HepG2 (cell line): ENCODE data around the gene CX3CR1. TPM values are rescaled to one million over a fixed set of nuclear protein-coding genes. Genes with fewer than 3 reads are reported as not detected.

ENCODE experiments used
- ATAC-seq: fragments of 200-7000 bp; cut with Tn5 transposase; 3 replicates; pipeline ENCODE4 v1.9.1; 2020; ENCODE audit warnings: mild to moderate bottlenecking, moderate library complexity
- BruUV-seq: library from RNA; stranded (reverse); fragments of 400-500 nt; replicated peaks from 2 replicates; lab custom pipeline; 2021; lab: Mats Ljungman, UMichigan
- CTCF ChIA-PET: fragments of 300-600 bp; formaldehyde crosslinking; extraction: SDS; loops from one replicate; lab custom pipeline; 2021; ENCODE audit warnings: low total read pairs, inconsistent platforms, low intra/inter-chr PET ratio; lab: Yijun Ruan, JAX
- POLR2A ChIA-PET: fragments of 350-600 bp; sonication (Branson Sonifier 250); formaldehyde crosslinking; loops from one replicate; lab custom pipeline; 2020; ENCODE audit warnings: antibody characterized with exemption, inconsistent platforms; lab: Yijun Ruan, JAX
- DNase-seq: peaks from one replicate; pipeline ENCODE4 v3.0.0-alpha.2; 2015; ENCODE audit warnings: low spot score
- FAIRE-seq: peaks from 3 replicates; lab custom pipeline; 2011; peaks lifted over from hg19 to GRCh38; lab: Jason Lieb, UNC
- H2AFZ ChIP-seq: one replicate; pipeline ENCODE4 v1.6.1; 2011; ENCODE audit warnings: low read length, inconsistent platforms
- H3K27ac ChIP-seq: fragments of 300-600 bp; 3 replicates; pipeline ENCODE4 v1.8.0; 2011; ENCODE audit warnings: mixed run types, mild to moderate bottlenecking, mixed read lengths, low read length, inconsistent platforms; ENCODE audit not compliant: insufficient read depth; ENCODE audit errors: extremely low read length
- H3K27me3 ChIP-seq, 2 experiments: fragments of 200-600 bp in 1 of 2; 2 replicates in 1 of 2; 3 replicates in 1 of 2; pipeline versions ENCODE4 v1.6.0 to v1.8.0; 2011; ENCODE audit warnings: low read length in 2 of 2, mild to moderate bottlenecking in 2 of 2, moderate library complexity in 2 of 2, inconsistent platforms in 1 of 2; ENCODE audit not compliant: insufficient read depth in 2 of 2, control insufficient read depth in 1 of 2
- H3K36me3 ChIP-seq, 2 experiments: fragments of 200-600 bp in 1 of 2; replicated peaks in 1 of 2; 2 replicates in 1 of 2; 3 replicates in 1 of 2; pipeline versions ENCODE4 v1.5.1 to v1.8.0; 2011; ENCODE audit warnings: low read length in 2 of 2, inconsistent platforms in 1 of 2; ENCODE audit not compliant: insufficient read depth in 2 of 2, control insufficient read depth in 1 of 2
- H3K4me1 ChIP-seq: 2 replicates; pipeline ENCODE4 v1.5.1; 2012; ENCODE audit warnings: low read length, inconsistent platforms; ENCODE audit not compliant: insufficient read depth
- H3K4me2 ChIP-seq: 2 replicates; pipeline ENCODE4 v1.6.0; 2011; ENCODE audit warnings: low read depth, low read length, inconsistent platforms
- H3K4me3 ChIP-seq, 3 experiments: fragments of 200-600 bp in 1 of 3; sonication (generic), shearing (Covaris generic) in 1 of 3; replicated peaks in 1 of 3; 2 replicates each; pipeline ENCODE4 v1.5.1; 2011 to 2016; ENCODE audit warnings: low read length in 3 of 3, inconsistent platforms in 2 of 3, low read depth in 2 of 3, mild to moderate bottlenecking in 2 of 3, control low read depth in 1 of 3, mixed read lengths in 1 of 3; ENCODE audit not compliant: insufficient read depth in 1 of 3
- H3K79me2 ChIP-seq: one replicate; pipeline ENCODE4 v1.6.1; 2011; ENCODE audit warnings: low read length, inconsistent platforms; ENCODE audit not compliant: insufficient read depth
- H3K9ac ChIP-seq: 2 replicates; pipeline ENCODE4 v1.6.0; 2011; ENCODE audit warnings: mild to moderate bottlenecking, low read depth, low read length, inconsistent platforms; ENCODE audit not compliant: insufficient read depth
- H3K9me3 ChIP-seq: 2 replicates; pipeline ENCODE4 v1.5.1; 2012; ENCODE audit warnings: mild to moderate bottlenecking, low read length
- H4K20me1 ChIP-seq: 2 replicates; pipeline ENCODE4 v1.6.0; 2011; ENCODE audit warnings: inconsistent platforms, mild to moderate bottlenecking, low read length, moderate library complexity; ENCODE audit not compliant: insufficient read depth
- CENPX ChIP-seq: sonication (generic); formaldehyde crosslinking; IDR thresholded peaks from 2 replicates; pipeline ENCODE4 v1.9.0; 2021; ENCODE audit warnings: mild to moderate bottlenecking, missing genetic modification reagents, moderate library complexity
- DZIP1 ChIP-seq: sonication (generic); formaldehyde crosslinking; IDR thresholded peaks from 2 replicates; pipeline ENCODE4 v1.5.0; 2020; ENCODE audit warnings: mild to moderate bottlenecking, missing genetic modification reagents
- E2F1 ChIP-seq: sonication (generic); formaldehyde crosslinking; IDR thresholded peaks from 2 replicates; pipeline ENCODE4 v1.5.0; 2020; ENCODE audit warnings: missing genetic modification reagents
- HCFC1 ChIP-seq: fragments of 150-350 bp; IDR thresholded peaks from 2 replicates; pipeline ENCODE4 v1.6.1; 2014; ENCODE audit warnings: low read depth, low read length
- HMGA1 ChIP-seq: sonication (generic); formaldehyde crosslinking; conservative IDR thresholded peaks from 2 replicates; pipeline ENCODE4 v1.4.0; 2020; ENCODE audit warnings: missing genetic modification reagents
- MNT ChIP-seq: fragments of 450-650 bp; IDR thresholded peaks from 2 replicates; pipeline ENCODE4 v1.6.1; 2016
- NFE2 ChIP-seq: sonication (generic); formaldehyde crosslinking; IDR thresholded peaks from 2 replicates; pipeline ENCODE4 v1.4.0; 2020; ENCODE audit warnings: missing genetic modification reagents
- PHB2 ChIP-seq: fragments of 450-650 bp; IDR thresholded peaks from 2 replicates; pipeline ENCODE4 v1.6.1; 2018; ENCODE audit not compliant: partially characterized antibody
- TSC22D2 ChIP-seq: sonication (generic); formaldehyde crosslinking; IDR thresholded peaks from 2 replicates; pipeline ENCODE4 v1.5.1; 2020; ENCODE audit warnings: missing genetic modification reagents, mild to moderate bottlenecking, borderline replicate concordance
- WIZ ChIP-seq: sonication (generic); formaldehyde crosslinking; IDR thresholded peaks from 2 replicates; pipeline ENCODE4 v1.5.1; 2020; ENCODE audit warnings: mild to moderate bottlenecking, missing genetic modification reagents
- ZBTB20 ChIP-seq: sonication (generic); formaldehyde crosslinking; IDR thresholded peaks from 2 replicates; pipeline ENCODE4 v1.8.1; 2023; ENCODE audit warnings: missing genetic modification reagents, low read depth, mild to moderate bottlenecking, borderline replicate concordance
- ZBTB21 ChIP-seq: sonication (generic); formaldehyde crosslinking; IDR thresholded peaks from 2 replicates; pipeline ENCODE4 v1.4.0; 2020; ENCODE audit warnings: missing genetic modification reagents
- ZNF660 ChIP-seq: sonication (generic); formaldehyde crosslinking; IDR thresholded peaks from 2 replicates; pipeline ENCODE4 v1.5.1; 2020; ENCODE audit warnings: mild to moderate bottlenecking, low read depth, missing genetic modification reagents, borderline replicate concordance
- ZNF792 ChIP-seq: IDR thresholded peaks from 2 replicates; pipeline ENCODE4 v1.6.1; 2016
- WGBS: methylation state at CpG from one replicate; pipeline ENCODE4 v1.1.6; 2017; ENCODE audit warnings: low lambda C conversion rate; 5-methylcytosine and 5-hydroxymethylcytosine counted together
- in situ Hi-C: cut with HindIII; loops from 2 replicates; pipeline ENCODE4 v1.10.0; 2017; ENCODE audit warnings: low pct_unique_long_range_greater_than_20kb; ENCODE audit not compliant: extremely low pct_ligation_motif_present
- intact Hi-C: fragments of 100-400 bp; cut with micrococcal nuclease; formaldehyde crosslinking; loops from one replicate; pipeline ENCODE4 v1.10.0; 2022; ENCODE audit not compliant: unreplicated experiment
- polyA plus RNA-seq, 8 experiments: library from polyadenylated mRNA; depleted of rRNA in 3 of 8; stranded (reverse) in 7 of 8; unstranded in 1 of 8; fragments of >200 nt; fragmentation: Illumina TruSeq in 4 of 8; extraction: Trizol in 4 of 8; gene quantifications; 2 replicates each; pipeline versions ENCODE4 v1.2.1 to v1.2.3, GENCODE V29; 2011 to 2016; ENCODE audit warnings: low read depth in 4 of 8, missing spikeins in 1 of 8, mixed read lengths in 1 of 8; ENCODE audit not compliant: insufficient read depth in 1 of 8
- total RNA-seq, 5 experiments: library from RNA; depleted of rRNA; stranded (reverse); fragments of >200 nt; fragmentation: Illumina TruSeq; extraction: Trizol; gene quantifications; 2 replicates each; pipeline ENCODE4 v1.2.3, GENCODE V29; 2016; ENCODE audit warnings: low read depth in 1 of 5

CX3CR1 gene
- total and polyA plus RNA-seq, 2 of the 13 experiments (the other 11 are each of a cell fraction or from before 2014, with no cell fraction given) = not detected

DNA sequence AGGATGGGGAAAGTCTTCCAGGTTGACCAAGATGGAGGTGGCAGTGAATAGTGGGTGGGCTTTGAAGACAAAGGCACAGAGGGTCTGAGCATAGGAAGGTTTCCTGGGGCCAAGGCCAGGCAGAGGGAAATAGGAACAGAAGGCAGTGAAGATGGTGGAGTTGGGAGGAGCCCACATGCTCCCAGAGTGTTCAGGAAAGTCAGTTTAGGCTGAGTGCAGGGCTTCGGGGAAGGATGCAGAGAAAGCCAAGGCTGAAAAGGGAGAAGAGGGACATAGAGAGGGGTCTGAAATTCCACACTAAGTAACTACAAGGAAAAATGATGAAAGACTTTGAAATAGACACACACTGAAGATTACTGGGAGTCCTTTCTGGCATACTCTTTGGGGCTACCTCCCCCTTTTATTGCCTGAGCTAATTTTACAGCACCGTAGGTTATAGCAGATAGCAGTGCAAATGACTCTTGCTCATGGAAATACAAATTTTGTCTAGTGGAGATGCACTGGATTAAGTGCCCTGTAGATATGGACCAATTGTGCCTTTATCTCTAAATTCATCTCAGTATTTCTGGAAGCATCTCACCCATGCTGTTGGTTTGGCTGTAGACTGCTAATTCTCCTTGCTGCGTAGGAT, 3.8 kb downstream of the CX3CR1 start:
- WGBS = 10% methylated on average over 3 of the region's 3 CpGs

GRCh38 chr3:39275052-39275451, 4.8 kb downstream of the CX3CR1 start:
- no peak for TF ChIP-seq DZIP1
- TF ChIP-seq PHB2 = no peak
- no peak for TF ChIP-seq E2F1 (CRISPR knock-in tag)
- no peak for TF ChIP-seq NFE2 (CRISPR knock-in tag)
- TF ChIP-seq ZNF660 = no peak
- no peak for TF ChIP-seq TSC22D2 (CRISPR knock-in tag)

More for the DNA sequence above, 3.8 kb downstream of the CX3CR1 start:
- no peak for FAIRE-seq
- POLR2A ChIA-PET = no interaction called here
- peaks cover 0 to 10% of the 10 kb centered on the region in 2 experiments; a peak in 4 of 5 replicates for H3K27me3 ChIP-seq
- no peak for ATAC-seq
- no peaks in the 10 kb centered on the region for H3K79me2 ChIP-seq
- H3K4me3 ChIP-seq = no peak overlapping the region
- DNase-seq = no peak
- H3K9me3 ChIP-seq = no peaks in the 10 kb centered on the region
- in situ Hi-C loops (no loop called here), intact Hi-C loops (no loop called here)
- no peak overlapping the region for H3K9ac ChIP-seq
- no peak overlapping the region for H3K27ac ChIP-seq
- H3K4me1 ChIP-seq = no peaks in the 10 kb centered on the region
- BruUV-seq = no TSS peak
- CTCF ChIA-PET = no interaction called here
- no peaks in the 10 kb centered on the region for H3K36me3 ChIP-seq
- H4K20me1 ChIP-seq = no peaks in the 10 kb centered on the region
- H3K4me2 ChIP-seq = no peak overlapping the region
- TF ChIP-seq CENPX (CRISPR knock-in tag) (no peak), MNT (no peak), ZNF792 (CRISPR knock-in tag) (no peak), ZBTB21 (CRISPR knock-in tag) (no peak), WIZ (CRISPR knock-in tag) (no peak), HCFC1 (no peak), HMGA1 (CRISPR knock-in tag) (no peak), ZBTB20 (no peak)
- TF ChIP-seq, all 625 proteins: peak for 0
- no peak overlapping the region for H2AFZ ChIP-seq

More at GRCh38 chr3:39275052-39275451, 4.8 kb downstream of the CX3CR1 start:
- in situ Hi-C loops (no loop called here), intact Hi-C loops (no loop called here)
- Histone ChIP-seq H3K4me1 (no peaks in the 10 kb centered on the region), H3K36me3 (no peaks in the 10 kb centered on the region), H3K4me3 (no peak overlapping the region), H4K20me1 (no peaks in the 10 kb centered on the region), H3K79me2 (no peaks in the 10 kb centered on the region), H3K9me3 (no peaks in the 10 kb centered on the region), H3K27ac (no peak overlapping the region), H3K9ac (no peak overlapping the region), H2AFZ (no peak overlapping the region), H3K27me3 (peaks cover 0 to 7% of the 10 kb centered on the region in 2 experiments; a peak in 3 of 5 replicates), H3K4me2 (no peak overlapping the region)
- BruUV-seq = no TSS peak
- CTCF ChIA-PET = no interaction called here
- FAIRE-seq = no peak
- POLR2A ChIA-PET = no interaction called here
- 12% methylated on average over 3 of the region's 3 CpGs for WGBS
- no peak for DNase-seq
- ATAC-seq = no peak
